NCI-H1930 (cell line): ENCODE data around the gene SPOP.
A peak's percentile ranks its signal among the peaks of the same experiment; 100 is the strongest.
"Not testable (repeated sequence)": the region's sequence is repeated elsewhere in the genome, so short reads cannot be mapped to it uniquely, and the experiment has no call there.

Source experiments
- DNase-seq, 2 experiments: peaks; one replicate each; lab custom pipeline; 2025; lab: John Stamatoyannopoulos, UW

The SPOP gene

GRCh38 chr17:49677933-49678847, at the start of gene SPOP:
TSS of gene SPOP (minus strand) at chr17:49678097. CDS start at chr17:49622810, 55,287 bp downstream.
- DNase-seq: peak; percentile 97 to 98

- no peak for DNase-seq
These were observed 49.5 kb upstream of the SPOP start for GRCh38 chr17:49727380-49727779.

- DNase-seq: no peak
These were observed 47.7 kb upstream of the SPOP start for GRCh38 chr17:49725452-49726130.

GRCh38 chr17:49724552-49724951, 46.7 kb upstream of the SPOP start:
- not testable (repeated sequence) for DNase-seq

DNA sequence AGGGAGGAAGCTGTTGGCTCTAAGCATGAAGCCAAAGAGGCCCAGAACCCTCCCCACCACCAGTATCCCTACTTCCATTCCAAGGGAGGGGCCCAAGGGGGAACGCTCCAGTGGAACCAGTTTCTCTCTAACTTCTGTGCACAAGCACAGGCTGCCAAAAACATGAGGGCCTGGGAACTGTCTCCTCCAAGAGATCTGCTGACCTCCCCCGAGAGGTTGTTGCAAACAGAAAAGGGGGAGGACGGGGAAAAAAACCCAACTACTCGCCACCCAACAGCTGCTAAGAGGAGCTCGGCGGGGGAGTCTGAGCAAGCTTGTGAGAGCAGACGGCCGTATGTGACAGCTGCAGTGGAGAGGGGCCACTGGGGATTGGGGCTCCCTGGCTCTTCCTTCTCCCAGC, 45.5 kb upstream of the SPOP start:
- DNase-seq: no peak

DNA sequence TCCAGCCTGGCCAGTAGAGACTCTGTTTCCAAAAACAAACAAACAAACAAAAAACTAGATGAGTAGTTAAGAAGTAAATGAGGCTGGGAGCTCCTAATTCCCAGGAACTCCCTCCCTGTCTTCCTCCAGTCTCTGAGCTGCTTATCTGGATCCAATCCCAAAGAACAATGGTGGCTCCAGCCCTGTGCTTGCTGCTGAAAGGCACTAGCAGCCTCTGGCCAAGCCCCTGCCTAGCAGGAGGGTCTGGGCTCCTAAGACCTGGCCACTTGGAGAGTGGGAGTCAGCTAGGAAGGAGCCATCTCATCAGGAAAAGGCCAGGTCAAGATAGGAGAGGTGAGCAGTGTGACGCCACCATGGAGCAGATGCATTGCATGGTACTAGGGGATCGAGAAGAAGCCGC, 44.2 kb upstream of the SPOP start:
- DNase-seq: no peak

- no peak for DNase-seq
These were observed 39.5 kb upstream of the SPOP start for GRCh38 chr17:49717371-49717861.

- no peak for DNase-seq
These were observed 38.9 kb upstream of the SPOP start for GRCh38 chr17:49716668-49717364.

GRCh38 chr17:49715717-49716279, 37.9 kb upstream of the SPOP start:
- DNase-seq: no peak

DNA sequence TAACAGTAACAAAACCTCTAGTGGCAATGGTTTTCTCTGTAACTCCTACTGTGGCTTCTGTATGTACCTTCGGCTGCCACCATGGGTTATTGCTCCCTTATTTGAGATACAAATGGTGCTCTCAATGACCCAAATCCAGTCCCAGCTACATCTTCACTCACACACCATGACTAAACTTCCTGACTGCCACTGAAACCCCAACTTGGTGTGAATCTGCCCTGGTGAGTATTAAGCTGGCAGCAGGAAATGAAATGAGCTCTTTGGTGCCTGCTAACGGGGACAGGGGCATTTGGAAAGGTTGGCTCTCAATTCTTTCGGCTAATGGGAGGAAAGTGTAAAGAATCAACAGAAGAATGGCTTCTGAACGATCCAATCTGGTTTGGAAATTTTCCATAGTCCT, 37.3 kb upstream of the SPOP start:
- DNase-seq: no peak

DNA sequence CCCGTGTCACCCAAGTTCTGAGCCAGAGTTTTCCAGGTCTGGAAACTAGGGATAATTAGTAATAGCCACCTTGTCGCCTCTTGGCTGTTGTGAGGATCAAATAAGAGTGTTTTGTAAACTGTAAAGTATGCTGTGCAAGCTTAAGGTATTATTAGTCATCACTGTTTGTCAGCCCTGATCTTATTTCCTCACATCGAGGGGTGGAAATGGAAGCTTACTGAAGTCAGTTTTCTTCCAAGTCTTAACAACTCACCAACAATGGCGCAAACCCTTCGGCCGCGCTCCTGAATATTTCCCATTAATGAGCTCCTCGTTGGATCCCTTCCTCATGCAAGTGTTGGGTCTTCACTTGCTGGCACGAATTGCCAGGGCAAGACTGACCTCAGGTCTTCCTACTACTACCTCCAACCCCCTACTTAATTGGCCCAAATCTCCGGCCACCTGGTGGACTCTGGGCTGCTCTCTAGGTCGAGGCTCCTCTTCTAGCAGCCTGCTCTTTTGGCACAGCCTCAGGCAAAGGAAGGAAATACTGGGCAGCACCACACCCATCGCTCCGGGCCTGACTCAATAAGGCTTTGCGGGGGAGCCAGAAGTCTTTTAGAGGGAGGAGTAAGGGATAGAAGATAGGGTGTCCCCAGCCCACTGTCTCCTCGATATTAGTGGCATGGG, 30.8 kb upstream of the SPOP start:
- no peak for DNase-seq

GRCh38 chr17:49707608-49708514, 30.0 kb upstream of the SPOP start, which contains the start of gene SLC35B1:
TSS of gene SLC35B1 (minus strand) at chr17:49707964. CDS start at chr17:49707833, 131 bp downstream.
- peak; percentile 92 to 96 for DNase-seq

GRCh38 chr17:49707246-49707607, 29.3 kb upstream of the SPOP start:
- no peak for DNase-seq

DNA sequence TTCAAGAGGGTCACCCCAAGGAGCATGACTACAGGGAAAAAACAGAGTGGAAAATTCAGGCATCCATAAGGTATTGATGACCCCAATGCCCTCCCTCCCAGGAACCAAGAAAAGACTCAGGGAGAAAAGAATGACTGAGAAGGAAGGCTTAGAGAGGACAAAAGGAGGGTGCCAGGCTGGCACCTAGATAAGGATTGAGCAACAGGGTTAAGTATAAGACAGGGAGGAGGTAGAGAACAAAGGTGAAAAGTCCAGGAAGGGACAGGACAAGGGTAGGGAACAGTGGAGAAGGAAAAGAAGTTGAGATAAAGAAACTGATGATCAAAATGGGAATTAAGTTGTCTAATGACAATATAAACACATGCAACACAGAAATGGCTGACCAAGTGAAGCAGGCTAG, 27.4 kb upstream of the SPOP start:
- DNase-seq: no peak

- DNase-seq: no peak
These were observed 25.8 kb upstream of the SPOP start for GRCh38 chr17:49703557-49704277.

DNA sequence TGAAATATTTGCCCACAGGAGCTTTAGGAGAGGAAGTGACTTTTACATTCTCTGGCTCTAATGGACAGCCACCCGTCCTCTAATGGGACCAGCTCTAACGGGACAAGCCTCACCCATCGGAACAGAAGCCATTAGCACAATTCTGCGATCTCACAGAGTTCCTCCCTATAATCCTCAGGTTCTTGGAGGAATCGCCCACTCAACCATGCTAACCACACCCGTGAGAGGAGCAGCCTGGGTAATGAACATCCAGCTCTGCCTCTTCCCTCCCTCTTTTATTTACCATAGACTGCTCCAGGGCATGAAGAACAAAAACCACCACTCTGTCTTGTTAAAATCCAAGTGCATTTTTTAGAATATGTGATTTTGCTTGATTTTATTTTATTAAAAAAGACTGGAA, 23.1 kb upstream of the SPOP start:
- no peak for DNase-seq

DNA sequence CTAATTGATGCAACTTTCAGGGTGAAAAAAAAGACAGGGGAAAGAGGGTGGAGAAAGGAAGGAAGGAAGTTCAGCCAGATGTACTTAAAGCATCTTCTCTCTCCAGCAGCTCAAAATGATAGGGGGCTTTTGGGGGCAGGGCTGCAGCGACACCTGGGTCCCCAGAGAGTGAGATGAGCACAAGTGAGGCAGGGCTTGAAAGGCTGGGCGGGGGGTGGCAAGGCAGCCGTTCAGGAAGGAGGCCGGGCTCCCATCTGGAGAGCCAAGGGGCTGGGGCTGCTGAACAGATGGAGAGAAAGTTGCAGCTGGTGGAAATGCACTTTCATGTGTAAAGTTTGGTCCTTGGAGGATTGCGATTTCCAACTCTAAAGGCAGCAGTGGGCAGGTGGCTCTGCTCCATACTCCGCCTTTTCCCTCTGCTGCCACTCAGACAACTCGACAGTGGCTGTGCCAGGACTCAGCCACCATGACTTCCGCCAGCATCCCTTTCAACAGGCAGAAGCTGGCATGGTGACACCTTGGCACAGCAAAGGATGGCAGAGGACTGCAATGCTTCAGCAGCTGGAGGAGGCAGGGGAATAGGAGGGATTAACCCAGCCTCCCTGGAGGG, 22.2 kb upstream of the SPOP start:
- DNase-seq: no peak

- DNase-seq: no peak
These were observed 20.1 kb upstream of the SPOP start for GRCh38 chr17:49698005-49698404.

DNA sequence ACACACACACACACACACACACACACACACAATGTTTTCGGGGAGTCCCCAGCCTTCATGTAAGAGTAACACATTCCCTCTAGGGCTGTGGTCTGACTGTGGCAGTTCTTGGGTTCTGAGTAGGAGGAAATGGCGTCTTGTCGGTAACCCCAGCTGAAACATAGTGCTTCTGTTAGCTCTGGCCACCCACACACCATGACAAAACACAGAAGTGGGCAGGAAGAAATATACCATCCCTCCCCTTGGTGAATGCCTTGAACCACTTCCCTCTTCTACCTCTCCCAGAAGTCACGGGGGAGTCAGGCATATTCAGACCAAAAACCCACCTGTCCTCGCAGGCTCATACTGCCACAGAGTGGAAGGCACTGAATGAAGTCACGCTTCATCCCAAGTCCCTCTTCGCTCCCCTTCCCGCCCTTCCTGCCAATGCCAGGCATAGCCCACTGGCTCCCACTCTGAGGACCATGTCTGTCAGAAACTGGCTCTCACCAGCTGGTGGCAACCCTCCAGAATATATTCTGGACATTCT, 18.4 kb upstream of the SPOP start:
- DNase-seq: no peak
